Retinal pigment epithelial cell (primary cell): ENCODE data around the gene PLRG1.

Source experiments
- DNase-seq: peaks from one replicate; pipeline ENCODE4 v3.0.0-alpha.2; 2010; ENCODE audit warnings: low read depth
- H3K4me3 ChIP-seq: 2 replicates; pipeline ENCODE4 v1.5.1; 2011; ENCODE audit warnings: mild to moderate bottlenecking, low read length, control low read depth, moderate library complexity
- TF ChIP-seq, protein P1 (sequence below): conservative IDR thresholded peaks from 2 replicates; pipeline ENCODE4 v1.5.1; 2011; ENCODE audit warnings: low read depth, low read length, control low read depth, inconsistent platforms

The PLRG1 gene

GRCh38 chr4:154583677-154584076 lies 33.5 kb upstream of the PLRG1 start:
- DNase-seq = no peak
- H3K4me3 ChIP-seq = no peak overlapping the region
- TF ChIP-seq, protein P1, sequence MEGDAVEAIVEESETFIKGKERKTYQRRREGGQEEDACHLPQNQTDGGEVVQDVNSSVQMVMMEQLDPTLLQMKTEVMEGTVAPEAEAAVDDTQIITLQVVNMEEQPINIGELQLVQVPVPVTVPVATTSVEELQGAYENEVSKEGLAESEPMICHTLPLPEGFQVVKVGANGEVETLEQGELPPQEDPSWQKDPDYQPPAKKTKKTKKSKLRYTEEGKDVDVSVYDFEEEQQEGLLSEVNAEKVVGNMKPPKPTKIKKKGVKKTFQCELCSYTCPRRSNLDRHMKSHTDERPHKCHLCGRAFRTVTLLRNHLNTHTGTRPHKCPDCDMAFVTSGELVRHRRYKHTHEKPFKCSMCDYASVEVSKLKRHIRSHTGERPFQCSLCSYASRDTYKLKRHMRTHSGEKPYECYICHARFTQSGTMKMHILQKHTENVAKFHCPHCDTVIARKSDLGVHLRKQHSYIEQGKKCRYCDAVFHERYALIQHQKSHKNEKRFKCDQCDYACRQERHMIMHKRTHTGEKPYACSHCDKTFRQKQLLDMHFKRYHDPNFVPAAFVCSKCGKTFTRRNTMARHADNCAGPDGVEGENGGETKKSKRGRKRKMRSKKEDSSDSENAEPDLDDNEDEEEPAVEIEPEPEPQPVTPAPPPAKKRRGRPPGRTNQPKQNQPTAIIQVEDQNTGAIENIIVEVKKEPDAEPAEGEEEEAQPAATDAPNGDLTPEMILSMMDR = no peak

- no peak overlapping the region for H3K4me3 ChIP-seq
- no peak for DNase-seq
- TF ChIP-seq, protein P1 = no peak
Observed at GRCh38 chr4:154583230-154583629, 33.0 kb upstream of the PLRG1 start.

GRCh38 chr4:154582723-154583122 lies 32.5 kb upstream of the PLRG1 start:
- DNase-seq = no peak
- TF ChIP-seq, protein P1 = no peak
- H3K4me3 ChIP-seq = no peak overlapping the region

- DNase-seq = no peak
- H3K4me3 ChIP-seq = no peak overlapping the region
- TF ChIP-seq, protein P1 = no peak
Observed at GRCh38 chr4:154579927-154580326, 29.7 kb upstream of the PLRG1 start.

GRCh38 chr4:154578919-154579318 lies 28.7 kb upstream of the PLRG1 start:
- TF ChIP-seq, protein P1 = no peak

GRCh38 chr4:154577324-154577723 lies 27.1 kb upstream of the PLRG1 start:
- DNase-seq = no peak
- TF ChIP-seq, protein P1 = no peak
- H3K4me3 ChIP-seq = no peak overlapping the region

More at GRCh38 chr4:154578919-154579318, 28.7 kb upstream of the PLRG1 start:
- DNase-seq = no peak
- H3K4me3 ChIP-seq = no peak overlapping the region

- DNase-seq = no peak
- TF ChIP-seq, protein P1 = no peak
Observed at GRCh38 chr4:154574311-154574710, 24.1 kb upstream of the PLRG1 start.

More at GRCh38 chr4:154574311-154574710, 24.1 kb upstream of the PLRG1 start:
- H3K4me3 ChIP-seq = no peak overlapping the region
